GM21723 (cell line): ENCODE results near the gene LAX1.
"Not testable (repeated sequence)": the region's sequence is repeated elsewhere in the genome, so short reads cannot be mapped to it uniquely, and the experiment has no call there.

Experiments
- ATAC-seq: cut with Tn5 transposase; IDR thresholded peaks from one replicate; pipeline ENCODE4 v1.9.1; 2021; ENCODE audit warnings: mild to moderate bottlenecking, moderate library complexity; ENCODE audit not compliant: unreplicated experiment

LAX1 gene, protein sequence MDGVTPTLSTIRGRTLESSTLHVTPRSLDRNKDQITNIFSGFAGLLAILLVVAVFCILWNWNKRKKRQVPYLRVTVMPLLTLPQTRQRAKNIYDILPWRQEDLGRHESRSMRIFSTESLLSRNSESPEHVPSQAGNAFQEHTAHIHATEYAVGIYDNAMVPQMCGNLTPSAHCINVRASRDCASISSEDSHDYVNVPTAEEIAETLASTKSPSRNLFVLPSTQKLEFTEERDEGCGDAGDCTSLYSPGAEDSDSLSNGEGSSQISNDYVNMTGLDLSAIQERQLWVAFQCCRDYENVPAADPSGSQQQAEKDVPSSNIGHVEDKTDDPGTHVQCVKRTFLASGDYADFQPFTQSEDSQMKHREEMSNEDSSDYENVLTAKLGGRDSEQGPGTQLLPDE

DNA sequence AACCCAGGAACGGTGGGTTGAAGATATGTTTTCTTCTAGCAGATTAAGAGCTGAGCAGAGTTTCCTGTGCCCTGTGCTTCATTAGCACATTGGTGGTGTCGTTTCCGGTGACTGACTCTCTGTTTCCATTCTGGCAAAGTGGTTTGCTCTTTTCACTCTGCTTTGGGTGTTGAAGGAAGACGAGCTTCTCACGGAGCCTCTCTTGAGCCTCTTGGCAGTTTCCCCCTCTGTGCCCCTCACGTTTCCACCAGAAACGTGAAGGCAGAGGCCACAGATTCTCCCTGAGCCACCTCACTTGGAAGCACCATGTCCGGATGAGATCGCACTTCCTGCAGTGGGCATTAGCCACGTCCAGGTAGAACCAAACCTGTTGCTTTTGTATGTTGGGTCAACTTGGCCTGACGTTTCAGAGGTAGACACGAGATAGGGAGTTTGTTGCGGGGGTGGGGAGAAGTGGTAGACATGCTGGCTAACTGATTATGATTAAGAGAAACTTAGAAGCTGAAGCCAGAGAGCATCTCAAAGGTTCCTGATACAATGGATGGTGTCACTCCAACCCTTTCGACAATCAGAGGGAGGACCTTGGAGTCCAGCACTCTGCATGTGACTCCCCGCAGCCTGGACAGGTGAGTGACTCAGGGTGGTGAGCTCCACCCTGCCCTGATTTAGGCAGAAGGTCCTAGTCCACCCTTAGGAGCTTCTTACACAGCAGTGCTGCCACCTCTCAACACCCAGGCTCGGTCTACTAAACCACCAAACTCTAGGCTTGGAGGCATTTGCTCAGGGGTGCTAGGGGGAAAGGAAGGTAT is at the start of gene LAX1:
Gene LAX1, plus strand, starts transcription at position 155 of the 809 bp plus-strand sequence. Its CDS starts 383 bp downstream, at position 538.
- peak; percentile 87 for ATAC-seq

DNA sequence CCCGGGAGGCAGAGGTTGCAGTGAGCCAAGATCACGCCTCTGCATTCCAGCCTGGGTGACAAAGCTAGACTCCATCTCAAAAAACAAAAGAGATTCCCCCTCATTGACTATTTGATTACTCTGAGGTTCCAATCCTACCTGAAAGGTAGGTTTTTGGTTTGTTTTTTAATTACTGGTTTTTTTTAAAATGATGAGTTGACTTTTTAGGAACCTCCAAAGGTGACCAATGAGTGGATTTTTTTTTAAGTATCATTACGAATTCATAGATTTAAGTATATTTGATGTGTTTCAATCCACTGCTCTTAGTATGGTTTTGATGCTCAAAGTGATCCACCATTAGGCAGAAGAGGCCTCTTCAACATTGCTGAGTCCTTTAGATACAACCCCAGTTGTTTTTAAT is 47.9 kb upstream of the LAX1 start:
- no peak for ATAC-seq

GRCh38 chr1:203720242-203720641 is 44.7 kb upstream of the LAX1 start:
- no peak for ATAC-seq

DNA sequence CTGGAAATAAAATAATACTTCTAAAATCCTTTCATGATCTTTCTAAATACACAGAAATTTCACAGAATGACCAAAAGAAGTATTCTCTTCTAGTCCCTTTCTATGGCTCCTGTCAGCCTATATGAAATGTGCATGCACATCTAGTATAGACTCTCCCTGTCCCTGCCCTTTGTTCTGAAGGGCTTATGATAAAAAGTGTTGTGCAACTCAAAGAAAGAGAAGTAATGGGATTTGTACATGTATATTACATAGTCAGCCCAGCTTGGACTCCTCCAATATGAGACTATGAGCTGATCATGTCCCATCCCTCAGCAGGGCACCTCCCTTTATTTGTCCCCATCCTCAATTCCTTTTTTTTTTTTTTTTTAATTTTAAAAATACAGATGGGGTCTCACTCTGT is 42.1 kb upstream of the LAX1 start:
- no peak for ATAC-seq

DNA sequence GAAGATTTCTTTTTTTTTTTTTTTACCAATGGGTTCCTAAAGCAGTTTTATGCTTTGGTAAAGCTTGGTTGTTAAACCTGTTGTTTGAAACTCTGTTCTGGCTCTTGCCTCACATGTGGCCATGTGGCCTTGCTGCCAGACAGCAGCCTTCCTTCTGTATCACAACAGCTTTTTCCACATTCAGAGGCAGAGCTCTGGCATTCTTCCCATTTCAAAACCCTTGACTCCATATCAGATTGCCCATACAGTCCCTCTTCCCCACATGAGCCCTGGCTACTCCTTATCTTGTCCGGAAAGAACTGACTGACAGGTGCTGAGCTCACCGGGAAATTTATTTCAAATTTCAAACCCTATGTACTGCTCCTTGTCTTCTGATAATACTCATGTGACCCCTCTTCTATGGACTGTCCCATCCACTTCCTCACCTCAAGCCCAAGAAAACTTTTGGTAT is 38.5 kb upstream of the LAX1 start:
- no peak for ATAC-seq

DNA sequence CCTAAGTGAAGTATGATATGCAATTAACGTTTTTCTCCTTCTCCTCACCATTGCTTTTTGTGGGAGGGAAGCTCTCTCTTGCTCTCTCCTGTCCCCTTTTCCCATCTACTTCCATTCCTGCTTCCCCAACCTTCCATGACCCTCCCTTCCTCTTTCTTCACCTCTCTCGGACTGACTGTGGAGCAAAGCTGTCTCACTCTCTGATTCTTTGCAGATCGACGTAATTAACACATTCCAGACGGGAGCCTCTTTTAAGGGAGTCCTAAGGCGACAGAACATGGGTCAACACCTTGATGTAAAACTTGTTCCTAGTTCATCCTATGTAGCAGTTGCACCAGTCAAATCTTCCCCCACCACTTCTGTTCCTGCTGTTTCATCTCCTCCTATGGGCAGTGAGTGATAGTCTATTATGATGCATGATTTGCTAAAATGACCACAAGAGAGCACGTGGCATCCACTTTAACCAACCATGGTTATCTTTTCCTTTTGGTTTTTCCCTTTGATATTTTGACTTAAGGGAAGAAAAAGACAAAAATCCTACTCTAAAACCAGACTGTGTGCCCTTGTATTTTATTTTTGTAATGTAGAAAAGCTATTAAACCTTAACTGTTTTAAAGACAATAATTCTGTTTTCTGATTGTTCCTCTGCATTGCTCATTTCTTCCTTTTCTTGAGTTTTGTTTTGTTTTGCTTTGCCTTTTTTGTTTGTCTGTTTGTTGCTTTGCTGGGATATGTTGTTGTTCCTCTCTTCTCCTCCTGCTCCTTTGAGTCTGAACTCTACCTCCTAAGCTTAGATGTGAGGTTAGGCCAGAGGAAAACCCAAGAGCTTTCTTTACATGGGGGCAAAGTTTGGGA is 31.7 kb upstream of the LAX1 start:
- ATAC-seq = no peak

DNA sequence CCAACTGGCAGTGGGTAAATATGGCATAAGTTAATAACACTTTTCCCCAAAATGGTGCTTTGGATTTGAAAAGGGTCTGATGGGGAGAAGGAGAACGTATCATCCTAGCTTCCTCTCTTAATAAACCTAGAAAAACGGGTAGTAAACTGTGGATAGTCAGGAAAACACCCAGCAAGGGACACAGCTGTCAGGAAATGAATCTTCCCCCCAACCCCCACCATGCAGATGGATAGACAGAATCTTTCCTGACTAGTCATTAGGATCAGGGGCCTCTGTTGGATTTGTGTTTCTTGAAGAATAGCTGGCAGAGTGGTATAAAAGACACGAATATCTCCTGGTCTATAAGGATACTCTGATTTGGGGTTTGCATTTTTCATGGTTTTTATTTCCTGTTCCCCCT is 22.5 kb upstream of the LAX1 start:
- ATAC-seq = no peak

DNA sequence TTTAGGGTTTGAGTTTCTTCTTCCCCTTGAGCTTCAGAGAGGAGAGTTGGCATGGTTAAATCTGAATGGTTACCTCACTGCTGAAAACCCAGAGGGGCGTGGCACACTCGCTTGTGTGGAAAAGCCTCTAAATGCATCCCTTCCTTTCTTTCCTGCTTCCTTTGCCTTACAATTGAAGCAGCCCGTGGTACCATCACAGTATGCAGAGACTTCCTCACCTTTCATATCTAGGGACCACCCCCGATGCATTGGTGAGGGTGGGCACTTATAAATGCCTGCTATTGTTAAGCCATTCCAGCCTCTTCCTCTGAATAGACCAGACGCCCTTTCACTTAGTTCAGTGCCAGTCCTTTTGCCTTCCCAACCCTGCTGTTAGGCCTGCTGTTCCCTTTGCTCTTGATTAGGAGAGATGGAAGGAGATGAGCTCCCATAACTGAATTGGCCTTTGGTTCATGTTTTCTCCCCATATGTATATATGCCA is 21.9 kb upstream of the LAX1 start:
- no peak for ATAC-seq

DNA sequence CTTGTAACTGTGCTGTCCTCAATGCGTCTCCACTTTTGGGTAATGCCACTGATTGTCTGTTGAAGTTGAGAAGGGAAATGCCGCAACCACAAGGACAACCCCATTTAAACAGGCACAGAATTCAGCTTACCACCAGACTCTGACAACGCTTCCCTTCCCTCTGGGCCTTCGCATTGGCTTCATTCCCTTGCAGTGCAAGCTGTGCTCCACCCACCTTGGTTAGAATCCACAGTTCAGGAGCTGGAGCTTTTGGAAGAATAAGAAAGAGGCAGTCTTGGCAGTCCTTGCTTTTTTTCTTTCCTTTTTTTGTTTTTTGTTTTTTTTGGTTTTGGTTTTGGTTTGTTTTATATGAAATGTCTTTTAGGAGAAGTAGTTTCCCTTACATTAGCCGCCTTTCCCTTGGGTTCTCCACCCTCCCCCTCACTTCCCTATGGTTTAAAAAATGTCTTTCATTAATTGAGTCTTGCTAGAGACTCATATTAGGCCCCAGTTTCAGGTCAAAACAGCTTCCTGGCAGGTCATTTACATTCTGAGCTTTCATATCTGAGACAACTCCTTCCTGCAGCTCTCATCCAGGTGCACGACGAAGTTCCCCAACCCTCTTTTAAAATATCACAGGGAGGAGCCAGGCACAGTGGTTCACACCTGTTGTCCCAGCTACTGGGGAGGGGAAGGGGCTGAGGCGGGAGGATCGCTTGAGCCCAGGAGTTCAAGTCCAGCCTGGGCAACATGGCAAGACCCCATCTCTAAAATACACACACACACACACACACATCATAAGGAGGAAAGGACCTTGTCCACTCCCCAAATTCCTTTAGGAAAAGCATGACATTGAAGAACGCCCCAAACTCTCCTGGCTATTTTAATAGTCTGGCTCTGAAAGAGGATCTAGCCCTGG is 20.7 kb upstream of the LAX1 start:
- no peak for ATAC-seq

- no peak for ATAC-seq
Measured at GRCh38 chr1:203746281-203746680, 18.7 kb upstream of the LAX1 start.

DNA sequence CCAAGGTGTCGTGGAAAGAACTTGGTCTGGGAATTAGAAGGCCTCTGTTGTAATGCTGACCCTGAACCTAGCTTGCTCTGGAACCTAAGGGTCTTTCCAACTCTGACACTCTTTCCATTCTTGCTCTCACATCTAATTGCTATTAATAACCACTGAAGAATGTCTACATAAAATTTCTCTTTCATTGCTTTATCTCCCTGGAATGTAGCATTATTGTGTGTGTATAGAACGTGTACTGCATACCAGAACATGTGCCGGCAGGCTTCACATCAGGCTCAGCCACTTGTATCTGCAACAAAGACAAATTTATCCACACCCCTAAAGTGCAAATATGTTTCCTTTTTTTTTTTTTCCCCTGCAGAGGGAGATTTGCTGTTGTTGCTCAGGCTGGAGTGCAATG is 13.9 kb upstream of the LAX1 start:
- no peak for ATAC-seq

- not testable (repeated sequence) for ATAC-seq
Measured at GRCh38 chr1:203751618-203752361, 13.2 kb upstream of the LAX1 start.

DNA sequence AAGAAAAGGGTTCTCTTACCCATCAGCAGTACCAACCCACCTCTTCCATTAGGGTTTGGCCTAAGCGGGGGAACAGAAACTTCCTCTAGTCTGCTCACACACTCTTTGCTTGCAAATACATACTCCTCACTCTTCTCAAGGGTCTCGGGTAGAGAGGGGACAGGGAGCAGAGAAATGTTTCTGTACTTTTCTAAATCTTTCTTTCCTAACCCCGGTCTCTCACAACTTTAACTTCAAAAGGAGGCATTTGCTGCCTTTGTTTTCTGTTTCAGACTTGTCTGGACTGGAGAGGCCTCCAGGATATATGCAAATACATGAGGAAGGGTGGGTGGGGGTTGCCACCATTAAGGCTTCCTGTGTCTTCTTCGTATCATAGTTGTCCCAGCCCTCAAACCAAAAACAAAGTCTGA is 10.5 kb upstream of the LAX1 start:
- ATAC-seq = peak; percentile 75

DNA sequence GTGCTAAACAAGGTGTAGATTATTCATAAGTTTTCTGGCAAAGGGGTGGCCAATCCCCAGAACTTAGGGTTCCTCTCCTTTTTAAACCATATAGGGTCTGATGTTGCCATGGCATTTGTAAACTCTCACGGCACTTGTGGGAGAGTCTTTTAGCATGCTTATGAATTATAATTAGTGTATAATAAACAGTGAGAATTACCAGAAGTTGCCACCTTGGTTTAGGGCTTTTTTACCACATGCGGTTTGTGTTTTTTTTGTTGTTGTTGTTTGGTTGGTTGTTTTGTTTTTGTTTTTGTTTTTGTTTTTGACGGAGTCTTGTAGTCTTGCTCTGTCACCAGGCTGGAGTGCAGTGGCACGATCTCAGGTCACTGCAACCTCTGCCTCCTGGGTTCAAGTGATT is 8.9 kb upstream of the LAX1 start:
- no peak for ATAC-seq

DNA sequence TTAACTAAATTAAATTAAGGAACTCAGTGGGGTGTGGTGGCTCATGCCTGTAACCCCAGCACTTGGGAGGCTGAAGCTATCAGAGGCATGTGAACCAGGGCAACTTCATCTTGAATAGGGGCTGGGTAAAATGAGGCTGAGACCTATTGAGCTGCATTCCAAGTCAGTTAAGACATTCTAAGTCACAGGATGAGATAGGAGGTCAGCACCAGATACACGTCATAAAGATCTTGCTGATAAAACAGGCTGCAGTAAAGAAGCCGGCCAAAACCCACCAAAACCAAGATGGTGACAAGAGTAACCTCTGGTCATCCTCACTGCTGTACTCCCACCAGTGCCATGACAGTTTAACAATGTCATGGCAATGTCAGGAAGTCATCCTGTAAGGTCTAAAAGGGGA is 6.2 kb upstream of the LAX1 start:
- ATAC-seq = not testable (repeated sequence)

GRCh38 chr1:203760506-203760905 is 4.5 kb upstream of the LAX1 start:
- no peak for ATAC-seq

- ATAC-seq = not testable (repeated sequence)
Measured at GRCh38 chr1:203761958-203762357, 3.0 kb upstream of the LAX1 start.

DNA sequence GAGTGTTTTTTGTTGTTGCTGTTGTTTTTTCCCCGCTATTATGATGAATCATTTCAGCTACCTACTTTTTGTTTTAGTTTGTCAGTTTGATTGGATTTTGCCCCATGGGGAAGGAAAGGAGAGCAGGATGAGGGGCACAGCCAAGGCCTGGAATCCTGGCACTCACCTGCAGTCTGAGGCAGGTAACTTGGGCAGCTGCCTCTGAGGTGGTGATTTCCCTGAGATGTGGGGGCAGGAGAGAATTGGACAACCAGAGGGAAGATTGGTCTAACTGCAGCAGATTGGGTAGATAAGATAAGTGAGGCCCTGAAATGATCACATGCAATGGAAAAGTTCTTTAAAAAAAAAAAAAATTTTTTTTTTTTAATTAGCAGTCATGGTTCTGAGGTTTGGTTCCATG is 1.5 kb upstream of the LAX1 start:
- ATAC-seq = no peak
